Mesendoderm (in vitro differentiated cells): Measurements from ENCODE around the gene CHAT.

ENCODE experiments used
- DNase-seq: peaks from one replicate; pipeline ENCODE4 v3.0.0; 2013
- H2AK5ac ChIP-seq: 2 replicates; pipeline ENCODE4 v1.6.1; 2013; ENCODE audit warnings: low read length, inconsistent platforms
- H2BK120ac ChIP-seq: 2 replicates; pipeline ENCODE4 v1.6.1; 2013; ENCODE audit warnings: low read depth, mild to moderate bottlenecking, low read length, moderate library complexity, mixed read lengths
- H2BK15ac ChIP-seq: replicated peaks from 2 replicates; pipeline ENCODE4 v1.6.1; 2013; ENCODE audit warnings: low read depth, mild to moderate bottlenecking, moderate library complexity
- H2BK5ac ChIP-seq: 2 replicates; pipeline ENCODE4 v1.6.1; 2013; ENCODE audit warnings: low read length, inconsistent platforms
- H3K18ac ChIP-seq: 2 replicates; pipeline ENCODE4 v1.6.1; 2013; ENCODE audit warnings: mild to moderate bottlenecking, low read length, mixed read lengths
- H3K23ac ChIP-seq: one replicate; pipeline ENCODE4 v1.6.1; 2013; ENCODE audit warnings: low read length
- H3K27ac ChIP-seq: 2 replicates; pipeline ENCODE4 v1.5.1; 2013; ENCODE audit warnings: low read depth, mild to moderate bottlenecking, inconsistent platforms, low read length, moderate library complexity
- H3K27me3 ChIP-seq: 2 replicates; pipeline ENCODE4 v1.6.1; 2013; ENCODE audit warnings: low read length, control low read depth, mild to moderate bottlenecking, inconsistent platforms; ENCODE audit not compliant: insufficient read depth, poor library complexity
- H3K36me3 ChIP-seq: 2 replicates; pipeline ENCODE4 v1.6.1; 2013; ENCODE audit warnings: low read length, inconsistent platforms; ENCODE audit not compliant: control insufficient read depth, insufficient read depth
- H3K4ac ChIP-seq: one replicate; pipeline ENCODE4 v1.6.1; 2013; ENCODE audit warnings: low read depth, mild to moderate bottlenecking, low read length, moderate library complexity
- H3K4me1 ChIP-seq: 2 replicates; pipeline ENCODE4 v1.6.1; 2013; ENCODE audit warnings: low read depth, low read length, inconsistent platforms; ENCODE audit not compliant: control insufficient read depth
- H3K4me2 ChIP-seq: 2 replicates; pipeline ENCODE4 v1.6.1; 2013; ENCODE audit warnings: low read length
- H3K4me3 ChIP-seq: 2 replicates; pipeline ENCODE4 v1.5.1; 2013; ENCODE audit warnings: mild to moderate bottlenecking, low read length
- H3K56ac ChIP-seq: one replicate; pipeline ENCODE4 v1.6.1; 2013; ENCODE audit warnings: low read length
- H3K79me1 ChIP-seq: 2 replicates; pipeline ENCODE4 v1.6.1; 2013; ENCODE audit warnings: low read length, inconsistent platforms
- H3K79me2 ChIP-seq: 2 replicates; pipeline ENCODE4 v1.6.1; 2013; ENCODE audit warnings: mild to moderate bottlenecking, low read length; ENCODE audit not compliant: control insufficient read depth, insufficient read depth
- H3K9ac ChIP-seq: 2 replicates; pipeline ENCODE4 v1.6.1; 2013; ENCODE audit warnings: low read length, inconsistent platforms
- H4K5ac ChIP-seq: one replicate; pipeline ENCODE4 v1.6.1; 2013; ENCODE audit warnings: low read length
- H4K8ac ChIP-seq: one replicate; pipeline ENCODE4 v1.6.1; 2013; ENCODE audit warnings: low read depth, mild to moderate bottlenecking, control low read depth, low read length, moderate library complexity
- WGBS: extraction: QIAGEN DNeasy Blood & Tissue Kit; methylation state at CpG from one replicate; pipeline ENCODE4 v1.1.7; 2013; ENCODE audit warnings: low lambda C conversion rate, missing lambda C conversion rate; ENCODE audit not compliant: insufficient coverage; ENCODE audit errors: extremely low coverage; 5-methylcytosine and 5-hydroxymethylcytosine counted together

Gene CHAT

GRCh38 chr10:49595003-49595712 lies 18.7 kb upstream of the CHAT start:
- Histone ChIP-seq H4K8ac (no peak overlapping the region), H3K4me2 (no peak overlapping the region), H3K79me1 (no peaks in the 10 kb centered on the region), H2AK5ac (no peak overlapping the region), H3K27me3 (no peaks in the 10 kb centered on the region), H4K5ac (no peak overlapping the region), H3K79me2 (no peaks in the 10 kb centered on the region), H3K36me3 (no peaks in the 10 kb centered on the region), H3K4me1 (no peaks in the 10 kb centered on the region), H3K4ac (no peak overlapping the region), H3K56ac (no peak overlapping the region), H2BK5ac (no peak overlapping the region), H2BK15ac (no peak overlapping the region), H3K18ac (no peak overlapping the region), H2BK120ac (no peak overlapping the region), H3K27ac (no peak overlapping the region), H3K23ac (no peak overlapping the region), H3K9ac (no peak overlapping the region), H3K4me3 (no peak overlapping the region)
- WGBS: no CpG with 5 or more reads among the region's 10 CpGs
- DNase-seq: no peak

GRCh38 chr10:49595713-49596492 lies 17.9 kb upstream of the CHAT start:
- Histone ChIP-seq H3K27me3 (no peaks in the 10 kb centered on the region), H3K36me3 (no peaks in the 10 kb centered on the region), H3K4me2 (no peak overlapping the region), H3K9ac (no peak overlapping the region), H3K79me2 (no peaks in the 10 kb centered on the region), H3K79me1 (no peaks in the 10 kb centered on the region), H4K5ac (no peak overlapping the region), H3K4me3 (no peak overlapping the region), H3K4ac (no peak overlapping the region), H2BK15ac (no peak overlapping the region), H2BK120ac (no peak overlapping the region), H2AK5ac (no peak overlapping the region), H3K23ac (no peak overlapping the region), H3K56ac (no peak overlapping the region), H3K18ac (no peak overlapping the region), H3K27ac (no peak overlapping the region), H3K4me1 (no peaks in the 10 kb centered on the region), H2BK5ac (no peak overlapping the region), H4K8ac (no peak overlapping the region)
- no CpG with 5 or more reads among the region's 13 CpGs for WGBS
- DNase-seq: no peak

GRCh38 chr10:49596493-49596809 lies 17.4 kb upstream of the CHAT start:
- Histone ChIP-seq H3K27ac (no peak overlapping the region), H2BK120ac (no peak overlapping the region), H3K36me3 (no peaks in the 10 kb centered on the region), H2BK15ac (no peak overlapping the region), H3K56ac (no peak overlapping the region), H3K79me1 (no peaks in the 10 kb centered on the region), H3K18ac (no peak overlapping the region), H3K79me2 (no peaks in the 10 kb centered on the region), H3K4me1 (no peaks in the 10 kb centered on the region), H3K4ac (no peak overlapping the region), H2AK5ac (no peak overlapping the region), H3K4me3 (no peak overlapping the region), H3K23ac (no peak overlapping the region), H4K5ac (no peak overlapping the region), H4K8ac (no peak overlapping the region), H2BK5ac (no peak overlapping the region), H3K9ac (no peak overlapping the region), H3K4me2 (no peak overlapping the region), H3K27me3 (no peaks in the 10 kb centered on the region)
- no peak for DNase-seq
- no CpG with 5 or more reads among the region's 3 CpGs for WGBS

GRCh38 chr10:49596836-49597235 lies 17.0 kb upstream of the CHAT start:
- Histone ChIP-seq H4K8ac (no peak overlapping the region), H3K4me3 (no peak overlapping the region), H3K27ac (no peak overlapping the region), H3K79me1 (no peaks in the 10 kb centered on the region), H3K56ac (no peak overlapping the region), H2AK5ac (no peak overlapping the region), H3K27me3 (no peaks in the 10 kb centered on the region), H2BK15ac (no peak overlapping the region), H3K79me2 (no peaks in the 10 kb centered on the region), H3K4ac (no peak overlapping the region), H2BK5ac (no peak overlapping the region), H3K9ac (no peak overlapping the region), H3K36me3 (no peaks in the 10 kb centered on the region), H3K4me2 (no peak overlapping the region), H2BK120ac (no peak overlapping the region), H3K18ac (no peak overlapping the region), H3K4me1 (no peaks in the 10 kb centered on the region), H4K5ac (no peak overlapping the region), H3K23ac (no peak overlapping the region)
- no peak for DNase-seq
- no CpG with 5 or more reads among the region's 3 CpGs for WGBS

GRCh38 chr10:49597426-49598163 lies 16.2 kb upstream of the CHAT start:
- Histone ChIP-seq H3K36me3 (no peaks in the 10 kb centered on the region), H3K9ac (no peak overlapping the region), H3K4me2 (no peak overlapping the region), H3K56ac (no peak overlapping the region), H3K18ac (no peak overlapping the region), H3K4ac (no peak overlapping the region), H2BK120ac (no peak overlapping the region), H3K27ac (no peak overlapping the region), H3K23ac (no peak overlapping the region), H3K27me3 (no peaks in the 10 kb centered on the region), H3K4me1 (no peaks in the 10 kb centered on the region), H4K5ac (no peak overlapping the region), H4K8ac (no peak overlapping the region), H2AK5ac (no peak overlapping the region), H3K4me3 (no peak overlapping the region), H3K79me2 (no peaks in the 10 kb centered on the region), H2BK15ac (no peak overlapping the region), H3K79me1 (no peaks in the 10 kb centered on the region), H2BK5ac (no peak overlapping the region)
- DNase-seq: no peak
- WGBS: no CpG with 5 or more reads among the region's 11 CpGs
